GM12878 (cell line): ENCODE data around the gene SPPL2B.

ENCODE experiments used
- EZH2 ChIP-seq: IDR thresholded peaks from 2 replicates; pipeline ENCODE4 v1.6.1; 2012; ENCODE audit warnings: low read depth, mild to moderate bottlenecking, control low read depth, inconsistent platforms, low read length, borderline replicate concordance; ENCODE audit not compliant: control insufficient read depth
- POLR2A ChIP-seq: IDR thresholded peaks from 2 replicates; pipeline ENCODE4 v1.6.1; 2011; ENCODE audit warnings: low read depth, mild to moderate bottlenecking, low read length

- TF ChIP-seq POLR2A (no peak), EZH2 (no peak)
Observed at GRCh38 chr19:2330632-2331284, 2.3 kb downstream of the SPPL2B start.
